LNCAP (cell line): ENCODE results near the gene CLEC16A.

ENCODE experiments used
- TF ChIP-seq, protein P1 (sequence below): fragments of 450-650 bp; IDR thresholded peaks from 2 replicates; pipeline ENCODE4 v1.5.1; 2017; ENCODE audit warnings: mild to moderate bottlenecking

The CLEC16A gene

DNA sequence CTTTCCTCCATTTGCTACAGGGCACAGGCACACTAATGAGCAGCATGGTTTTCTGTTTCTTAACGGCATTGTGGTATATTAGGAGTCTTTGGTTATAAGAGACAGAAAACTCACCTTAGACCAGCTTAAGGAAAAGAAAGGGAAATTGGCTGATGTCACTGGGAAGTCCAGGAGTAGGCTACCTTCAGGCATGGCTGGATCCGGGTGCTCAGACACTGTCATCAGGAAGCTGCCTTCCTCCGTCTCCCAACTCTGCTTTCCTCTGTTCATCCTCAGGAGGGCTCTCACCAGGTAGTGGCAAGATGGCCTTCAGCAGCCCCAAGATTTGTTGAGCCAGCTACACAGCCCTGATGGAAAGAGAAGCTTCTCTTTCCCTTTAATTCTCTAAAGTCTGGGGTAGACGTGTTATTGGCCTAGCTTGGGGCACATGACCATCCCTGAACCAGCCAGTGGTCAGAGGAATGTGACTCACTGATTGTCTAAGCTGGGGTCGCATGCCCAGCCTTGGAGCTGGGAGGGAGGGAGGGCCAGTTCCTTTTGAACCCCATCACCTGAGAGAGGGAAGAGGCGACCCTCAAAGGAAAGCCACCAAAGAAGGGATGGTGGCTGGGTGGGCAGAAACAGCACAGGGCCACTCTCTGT lies 117.4 kb downstream of the CLEC16A start:
- TF ChIP-seq, protein P1, sequence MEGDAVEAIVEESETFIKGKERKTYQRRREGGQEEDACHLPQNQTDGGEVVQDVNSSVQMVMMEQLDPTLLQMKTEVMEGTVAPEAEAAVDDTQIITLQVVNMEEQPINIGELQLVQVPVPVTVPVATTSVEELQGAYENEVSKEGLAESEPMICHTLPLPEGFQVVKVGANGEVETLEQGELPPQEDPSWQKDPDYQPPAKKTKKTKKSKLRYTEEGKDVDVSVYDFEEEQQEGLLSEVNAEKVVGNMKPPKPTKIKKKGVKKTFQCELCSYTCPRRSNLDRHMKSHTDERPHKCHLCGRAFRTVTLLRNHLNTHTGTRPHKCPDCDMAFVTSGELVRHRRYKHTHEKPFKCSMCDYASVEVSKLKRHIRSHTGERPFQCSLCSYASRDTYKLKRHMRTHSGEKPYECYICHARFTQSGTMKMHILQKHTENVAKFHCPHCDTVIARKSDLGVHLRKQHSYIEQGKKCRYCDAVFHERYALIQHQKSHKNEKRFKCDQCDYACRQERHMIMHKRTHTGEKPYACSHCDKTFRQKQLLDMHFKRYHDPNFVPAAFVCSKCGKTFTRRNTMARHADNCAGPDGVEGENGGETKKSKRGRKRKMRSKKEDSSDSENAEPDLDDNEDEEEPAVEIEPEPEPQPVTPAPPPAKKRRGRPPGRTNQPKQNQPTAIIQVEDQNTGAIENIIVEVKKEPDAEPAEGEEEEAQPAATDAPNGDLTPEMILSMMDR, result no peak

DNA sequence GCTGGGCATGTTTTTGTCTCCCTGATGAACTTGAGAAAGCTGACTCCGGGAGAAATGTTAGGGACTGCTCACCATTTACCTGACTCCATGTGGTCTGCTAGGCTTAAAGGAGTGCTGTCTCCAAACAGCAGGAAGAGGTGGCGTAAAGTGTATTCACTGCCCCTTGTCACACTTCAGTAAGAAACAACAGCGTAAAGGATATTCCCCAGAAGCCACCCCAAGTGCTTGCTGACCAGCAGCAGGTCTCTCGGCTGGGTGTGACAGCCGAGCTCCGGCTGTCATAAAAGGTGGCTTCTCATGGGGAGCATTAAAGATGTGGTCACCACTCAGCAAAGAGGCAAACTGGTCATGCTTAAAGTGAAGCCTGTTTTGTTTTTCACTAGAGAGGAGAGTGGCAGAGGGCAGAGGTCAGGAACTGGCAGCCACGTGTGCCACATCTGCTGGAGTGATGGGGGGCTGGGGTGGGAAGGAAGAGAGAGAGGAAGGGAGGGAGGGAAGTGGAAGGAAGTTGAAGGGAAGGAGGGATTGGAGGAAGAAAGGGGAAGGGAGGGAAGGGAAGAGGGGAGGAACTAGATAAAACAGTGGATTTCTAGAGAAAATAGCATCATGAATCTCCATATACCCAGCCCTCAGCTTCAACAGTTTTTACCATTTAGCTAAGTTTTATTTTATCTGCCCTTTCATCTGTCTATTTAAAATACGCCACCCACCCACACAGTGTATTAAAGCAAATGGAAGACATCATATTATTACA lies 119.3 kb downstream of the CLEC16A start:
- TF ChIP-seq, protein P1, result no peak

DNA sequence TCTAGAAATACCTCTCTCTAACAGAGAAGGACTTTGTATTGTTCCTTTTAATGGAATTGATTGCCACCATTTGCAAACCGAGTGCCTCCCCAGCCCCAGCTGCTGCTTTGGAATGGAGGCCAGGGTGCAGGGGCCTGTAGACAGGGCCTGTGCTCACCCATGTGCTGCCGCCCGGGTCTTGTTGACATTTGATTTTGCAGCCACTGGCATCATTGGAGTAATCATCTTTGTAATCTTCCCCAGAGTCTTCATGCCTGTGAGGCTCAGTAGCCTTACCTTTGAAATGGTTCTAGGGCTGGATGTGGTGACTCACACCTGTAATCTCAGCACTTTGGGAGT lies 119.8 kb downstream of the CLEC16A start:
- TF ChIP-seq, protein P1, result no peak

DNA sequence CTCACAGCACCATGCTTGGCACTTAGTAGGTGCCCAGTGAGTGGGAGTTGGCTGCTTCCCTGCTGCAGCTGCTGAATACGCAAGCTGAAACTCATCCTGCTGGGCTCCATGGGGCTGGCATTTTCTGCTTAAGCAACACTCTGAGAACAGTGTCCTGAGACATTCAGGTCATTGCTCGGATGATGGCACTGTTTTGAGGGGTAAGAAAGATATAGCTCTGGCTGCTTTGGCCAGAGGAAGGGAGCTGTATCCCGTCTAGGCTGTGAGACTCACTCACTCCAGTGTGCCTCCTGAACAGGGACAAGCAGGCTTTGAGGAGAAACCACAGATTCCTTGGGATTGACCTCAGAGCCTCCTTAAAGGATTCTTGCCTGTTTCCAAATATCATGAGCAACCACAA lies 120.5 kb downstream of the CLEC16A start:
- TF ChIP-seq, protein P1, result no peak

DNA sequence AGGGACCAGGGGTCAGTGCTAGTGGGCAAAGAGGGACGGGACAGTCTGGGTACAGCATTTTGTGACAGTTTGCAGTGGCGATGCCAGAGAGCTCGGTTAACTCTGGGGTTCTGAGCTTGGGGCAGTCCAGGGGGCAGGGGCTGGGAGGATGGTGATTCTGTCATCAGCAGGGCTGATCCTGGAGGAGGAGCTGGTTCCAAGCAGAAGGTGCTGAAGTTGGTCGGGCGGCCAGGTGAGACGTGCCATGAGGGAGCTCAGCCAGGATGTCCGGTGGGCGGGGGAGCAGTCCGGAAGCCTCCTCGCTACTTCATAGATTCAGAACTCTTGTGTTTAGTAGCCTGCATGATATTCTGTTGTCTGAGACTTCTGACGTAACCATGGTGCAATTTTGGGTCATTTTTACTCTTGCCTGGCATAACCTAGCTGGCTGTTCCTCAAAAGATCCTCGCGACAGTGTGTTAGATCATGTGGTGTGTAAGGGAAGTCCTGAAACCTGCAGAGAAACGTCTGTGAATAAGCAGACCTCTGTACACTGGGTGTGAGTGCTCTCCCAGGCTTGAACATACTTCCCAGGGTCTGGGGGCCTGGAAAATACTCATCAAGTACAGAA lies 122.0 kb downstream of the CLEC16A start:
- TF ChIP-seq, protein P1, result no peak

DNA sequence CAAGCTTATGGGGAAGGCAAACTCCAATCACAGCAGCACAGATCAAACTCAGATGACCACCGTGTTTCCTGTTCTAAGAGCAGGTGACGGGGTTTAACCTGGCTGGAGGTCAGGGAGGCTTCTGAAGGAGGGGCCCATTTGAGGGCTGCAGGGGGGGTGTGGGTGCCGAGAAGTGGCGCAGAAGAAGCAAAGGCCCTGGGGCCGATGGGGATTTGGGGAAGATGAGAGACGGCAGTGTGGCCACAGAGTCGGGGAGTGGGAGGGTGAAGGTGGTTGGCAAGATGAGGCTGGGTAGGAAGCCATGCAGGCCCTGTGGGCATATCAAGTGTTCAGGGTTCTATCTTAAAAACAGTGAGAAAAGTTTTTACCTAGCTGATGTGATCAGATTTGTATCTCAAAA lies 122.9 kb downstream of the CLEC16A start:
- TF ChIP-seq, protein P1, result no peak

DNA sequence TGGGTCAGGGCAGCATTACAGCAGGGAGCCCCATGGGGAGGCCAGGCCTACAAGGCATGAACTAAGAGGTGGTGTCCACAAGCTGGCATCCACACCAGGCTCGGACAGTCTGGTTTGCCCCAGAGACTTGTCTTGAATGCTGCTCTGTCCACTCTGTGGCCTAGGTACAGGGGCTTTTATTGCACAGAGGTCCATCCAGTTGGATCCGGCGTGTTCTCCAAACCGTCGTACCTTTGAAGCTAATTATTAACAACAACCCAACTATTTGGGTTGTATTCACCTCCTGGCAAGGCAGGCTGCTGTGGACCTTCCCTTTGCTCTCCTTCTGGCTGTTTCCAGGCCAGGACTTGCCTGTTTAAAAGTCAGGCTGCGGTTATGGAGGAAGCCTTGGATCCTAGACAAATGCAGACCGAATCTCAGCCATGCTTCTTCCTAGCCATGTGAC lies 123.4 kb downstream of the CLEC16A start:
- TF ChIP-seq, protein P1, result no peak
